Spinal cord (tissue), 10 donors: ENCODE results near the gene TSHR. TPM values are rescaled to one million over a fixed set of nuclear protein-coding genes. Genes with fewer than 3 reads are reported as not detected.
"Not testable (repeated sequence)": the region's sequence is repeated elsewhere in the genome, so short reads cannot be mapped to it uniquely, and the experiment has no call there.

Experiments
- DNase-seq, 6 donors: peaks; one replicate each; pipeline versions ENCODE4 v3.0.0 to v3.0.0-alpha.2; 2013 to 2015; ENCODE audit warnings: low spot score in 6 of 6, low read depth in 4 of 6
- H3K27ac ChIP-seq: one replicate; pipeline ENCODE4 v1.5.1; 2013; ENCODE audit warnings: low read depth, low read length, control low read depth
- H3K27me3 ChIP-seq: one replicate; pipeline ENCODE4 v1.6.1; 2013; ENCODE audit warnings: low read length; ENCODE audit not compliant: control insufficient read depth, insufficient read depth
- H3K36me3 ChIP-seq: one replicate; pipeline ENCODE4 v1.6.1; 2013; ENCODE audit warnings: low read length; ENCODE audit not compliant: control insufficient read depth, insufficient read depth
- H3K4me1 ChIP-seq: one replicate; pipeline ENCODE4 v1.6.1; 2013; ENCODE audit warnings: low read length; ENCODE audit not compliant: control insufficient read depth, insufficient read depth
- H3K4me3 ChIP-seq: one replicate; pipeline ENCODE4 v1.5.1; 2013; ENCODE audit warnings: low read depth, low read length, control low read depth
- H3K9me3 ChIP-seq: one replicate; pipeline ENCODE4 v1.6.1; 2013; ENCODE audit warnings: low read length; ENCODE audit not compliant: control insufficient read depth, insufficient read depth
- WGBS: methylation state at CpG from one replicate; pipeline ENCODE4 v1.1.5; 2013; ENCODE audit warnings: missing lambda C conversion rate; ENCODE audit not compliant: insufficient coverage; 5-methylcytosine and 5-hydroxymethylcytosine counted together
- polyA plus RNA-seq, 2 donors: library from polyadenylated mRNA; unstranded; fragments of 120-200 nt; gene quantifications; one replicate each; pipeline ENCODE4 v1.2.1, GENCODE V29; 2013; ENCODE audit not compliant: insufficient read length in 2 of 2
- total RNA-seq, 2 donors: library from RNA; depleted of rRNA in 1 of 2; stranded (reverse); fragments of 120-200 nt in 1 of 2; fragments of >200 nt in 1 of 2; gene quantifications; one replicate each; pipeline versions ENCODE4 v1.2.3 to v1.2.4, GENCODE V29; 2013 to 2014
- donor health status: healthy.

The TSHR gene
- total and polyA plus RNA-seq, 4 donors = 3.3 to 6.5 (median 4.8) TPM

DNA sequence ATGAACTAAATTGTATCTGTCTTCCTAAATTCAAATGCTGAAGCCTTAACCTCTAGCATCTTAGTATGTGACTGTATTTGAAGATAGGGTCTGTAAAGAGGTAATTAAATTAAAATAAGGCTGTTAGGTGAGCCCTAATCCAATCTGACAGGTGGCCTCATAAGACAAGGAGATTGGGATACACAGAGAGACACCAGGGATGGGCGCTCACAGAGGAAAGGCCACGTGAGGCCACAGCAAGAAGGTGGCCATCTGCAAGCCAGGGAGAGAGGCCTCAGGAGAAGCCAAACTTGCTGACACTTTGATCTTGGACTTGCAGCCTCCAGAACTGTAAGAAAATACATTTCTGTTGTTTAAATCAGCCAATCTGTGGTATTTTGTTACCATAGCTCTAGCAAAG lies 154.8 kb downstream of the TSHR start:
- Histone ChIP-seq H3K9me3 (no peaks in the 10 kb centered on the region), H3K4me3 (no peak overlapping the region), H3K27ac (no peak overlapping the region), H3K36me3 (no peaks in the 10 kb centered on the region), H3K4me1 (no peaks in the 10 kb centered on the region), H3K27me3 (no peaks in the 10 kb centered on the region)
- DNase-seq = no peak
- 87% methylated on average over 2 of the region's 2 CpGs for WGBS

DNA sequence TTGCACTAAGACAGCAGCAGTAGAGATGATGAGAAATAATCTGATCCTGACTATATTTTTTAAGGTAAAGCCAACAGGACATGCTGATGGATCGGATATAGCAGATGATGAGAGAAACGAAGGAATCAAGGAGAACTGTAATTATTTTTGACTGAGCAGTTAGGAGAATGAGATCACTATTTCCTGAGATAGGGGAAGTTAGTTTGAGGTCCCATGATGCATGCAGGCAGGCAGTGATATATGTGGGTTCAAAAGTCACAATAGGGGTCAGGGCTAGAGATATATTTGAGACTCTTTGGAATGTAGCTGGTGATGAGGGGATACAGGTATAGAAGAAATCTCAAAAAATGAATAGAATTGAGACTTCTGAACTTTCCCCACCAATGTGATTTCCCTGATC lies 157.8 kb downstream of the TSHR start:
- no peaks in the 10 kb centered on the region for H3K27me3 ChIP-seq
- WGBS = 93% methylated on average over 2 of the region's 2 CpGs

DNA sequence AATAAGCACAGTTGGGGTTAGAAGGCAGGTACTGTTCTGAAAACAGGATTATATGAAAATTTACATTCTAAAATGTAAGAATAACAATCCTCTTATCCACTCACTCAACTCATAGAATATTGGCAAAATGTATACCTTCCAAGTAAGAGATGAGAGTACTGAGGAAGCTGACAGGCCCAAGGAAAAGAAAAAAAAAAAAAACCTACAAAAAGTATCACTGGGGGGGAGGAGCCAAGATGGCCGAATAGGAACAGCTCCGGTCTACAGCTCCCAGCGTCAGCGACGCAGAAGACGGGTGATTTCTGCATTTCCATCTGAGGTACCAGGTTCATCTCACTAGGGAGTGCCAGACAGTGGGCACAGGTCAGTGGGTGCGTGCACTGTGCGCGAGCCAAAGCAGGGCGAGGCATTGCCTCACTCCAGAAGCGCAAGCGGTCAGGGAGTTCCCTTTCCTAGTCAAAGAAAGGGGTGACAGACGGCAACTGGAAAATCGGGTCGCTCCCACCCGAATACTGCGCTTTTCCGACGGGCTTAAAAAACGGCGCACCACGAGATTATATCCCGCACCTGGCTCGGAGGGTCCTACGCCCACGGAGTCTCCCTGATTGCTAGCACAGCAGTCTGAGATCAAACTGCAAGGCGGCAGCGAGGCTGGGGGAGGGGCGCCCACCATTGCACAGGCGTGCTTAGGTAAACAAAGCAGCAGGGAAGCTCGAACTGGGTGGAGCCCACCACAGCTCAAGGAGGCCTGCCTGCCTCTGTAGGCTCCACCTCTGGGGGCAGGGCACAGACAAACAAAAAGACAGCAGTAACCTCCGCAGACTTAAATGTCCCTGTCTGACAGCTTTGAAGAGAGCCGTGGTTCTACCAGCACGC lies 158.8 kb downstream of the TSHR start:
- not testable (repeated sequence) for H3K9me3 ChIP-seq, H3K27me3 ChIP-seq, DNase-seq, H3K27ac ChIP-seq, H3K36me3 ChIP-seq, H3K4me3 ChIP-seq, H3K4me1 ChIP-seq
- 90% methylated on average over 16 of the region's 34 CpGs for WGBS

More for the DNA sequence above, 157.8 kb downstream of the TSHR start:
- Histone ChIP-seq H3K9me3 (no peaks in the 10 kb centered on the region), H3K4me3 (no peak overlapping the region), H3K27ac (no peak overlapping the region), H3K4me1 (no peaks in the 10 kb centered on the region), H3K36me3 (no peaks in the 10 kb centered on the region)
- DNase-seq = no peak

GRCh38 chr14:81120501-81120900 lies 165.1 kb downstream of the TSHR start:
- Histone ChIP-seq H3K4me1 (no peaks in the 10 kb centered on the region), H3K27ac (no peak overlapping the region), H3K36me3 (no peaks in the 10 kb centered on the region), H3K9me3 (no peaks in the 10 kb centered on the region), H3K27me3 (no peaks in the 10 kb centered on the region), H3K4me3 (no peak overlapping the region)
- WGBS = no CpG with 5 or more reads among the region's 2 CpGs
- no peak for DNase-seq

DNA sequence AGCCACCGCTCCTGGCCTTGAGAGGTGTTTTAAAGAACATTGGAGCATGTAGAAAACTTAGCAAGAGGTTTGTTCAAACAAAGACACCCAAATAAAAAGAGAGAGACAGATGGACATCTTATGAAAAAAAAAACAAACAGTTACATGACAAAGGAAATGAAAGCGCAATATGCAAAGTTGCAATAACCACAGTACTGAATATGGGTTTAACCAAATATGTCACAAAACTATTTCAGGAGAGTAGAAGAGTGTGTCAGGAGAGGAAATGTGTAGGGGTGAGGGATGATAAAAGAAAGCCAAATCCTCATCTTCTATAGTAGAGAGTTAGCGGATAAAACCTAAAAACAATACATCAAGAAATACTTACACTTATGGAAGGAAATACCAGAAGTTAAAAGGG lies 166.9 kb downstream of the TSHR start:
- WGBS = no CpG with 5 or more reads among the region's 3 CpGs

DNA sequence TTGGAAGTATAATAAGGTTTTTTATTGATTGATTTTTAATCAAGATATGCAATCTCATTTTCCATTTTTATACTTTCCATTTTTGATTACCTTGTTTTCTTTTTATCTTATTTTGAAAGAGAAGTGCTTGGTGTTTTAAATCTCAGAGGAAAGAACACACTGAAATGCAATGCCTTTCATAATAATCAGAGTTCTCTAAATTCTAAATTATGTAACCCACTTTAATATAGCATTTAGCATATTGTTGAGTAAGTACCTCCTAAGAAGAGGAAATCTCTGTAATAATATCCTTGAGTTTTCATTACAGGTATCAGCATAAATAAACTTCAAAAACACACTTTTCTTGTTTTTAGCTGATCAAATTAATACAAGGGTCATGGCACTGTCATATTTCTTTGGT lies 168.4 kb downstream of the TSHR start:
- H3K9me3 ChIP-seq = no peaks in the 10 kb centered on the region
- no peaks in the 10 kb centered on the region for H3K36me3 ChIP-seq
- no peak for DNase-seq
- H3K27me3 ChIP-seq = no peaks in the 10 kb centered on the region
- no peaks in the 10 kb centered on the region for H3K4me1 ChIP-seq
- H3K27ac ChIP-seq = no peak overlapping the region
- H3K4me3 ChIP-seq = no peak overlapping the region

More for the DNA sequence above, 166.9 kb downstream of the TSHR start:
- H3K36me3 ChIP-seq = no peaks in the 10 kb centered on the region
- no peak overlapping the region for H3K27ac ChIP-seq
- no peaks in the 10 kb centered on the region for H3K4me1 ChIP-seq
- H3K9me3 ChIP-seq = no peaks in the 10 kb centered on the region
- no peaks in the 10 kb centered on the region for H3K27me3 ChIP-seq
- H3K4me3 ChIP-seq = no peak overlapping the region
- DNase-seq = no peak

GRCh38 chr14:81125536-81125935 lies 170.1 kb downstream of the TSHR start:
- 100% methylated on average over 4 of the region's 4 CpGs for WGBS
- Histone ChIP-seq H3K9me3 (no peaks in the 10 kb centered on the region), H3K27me3 (no peaks in the 10 kb centered on the region), H3K4me3 (no peak overlapping the region), H3K4me1 (no peaks in the 10 kb centered on the region), H3K36me3 (no peaks in the 10 kb centered on the region), H3K27ac (no peak overlapping the region)
- DNase-seq = no peak

DNA sequence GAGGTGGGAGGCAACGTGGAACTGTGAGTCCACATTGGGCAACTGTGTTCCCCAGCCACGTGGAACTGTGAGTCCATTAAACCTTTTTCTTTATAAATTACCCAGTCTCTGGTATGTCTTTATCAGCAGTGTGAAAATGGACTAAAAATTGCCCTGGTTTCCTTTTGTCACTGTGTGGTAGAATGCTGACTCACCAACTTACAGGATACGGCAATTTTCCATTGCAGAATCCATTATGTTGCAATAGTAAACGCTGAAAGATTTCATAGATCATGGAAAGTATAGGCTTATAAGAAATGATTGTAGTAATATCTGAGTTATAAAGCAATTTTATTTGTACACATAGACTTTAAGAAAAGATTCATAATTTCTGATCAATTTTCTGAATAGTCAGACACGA lies 172.4 kb downstream of the TSHR start:
- Histone ChIP-seq H3K36me3 (no peaks in the 10 kb centered on the region), H3K4me3 (no peak overlapping the region), H3K9me3 (no peaks in the 10 kb centered on the region), H3K27me3 (no peaks in the 10 kb centered on the region), H3K27ac (no peak overlapping the region), H3K4me1 (no peaks in the 10 kb centered on the region)
- DNase-seq = no peak
- WGBS = no CpG with 5 or more reads among the region's 5 CpGs

- no peaks in the 10 kb centered on the region for H3K4me1 ChIP-seq
- no peak overlapping the region for H3K27ac ChIP-seq
- no peaks in the 10 kb centered on the region for H3K27me3 ChIP-seq
- WGBS = 94% methylated on average over 1 of the region's 1 CpG
- H3K4me3 ChIP-seq = no peak overlapping the region
- no peak for DNase-seq
- H3K36me3 ChIP-seq = no peaks in the 10 kb centered on the region
- H3K9me3 ChIP-seq = no peaks in the 10 kb centered on the region
Observed at GRCh38 chr14:81129242-81129641, 173.8 kb downstream of the TSHR start.

DNA sequence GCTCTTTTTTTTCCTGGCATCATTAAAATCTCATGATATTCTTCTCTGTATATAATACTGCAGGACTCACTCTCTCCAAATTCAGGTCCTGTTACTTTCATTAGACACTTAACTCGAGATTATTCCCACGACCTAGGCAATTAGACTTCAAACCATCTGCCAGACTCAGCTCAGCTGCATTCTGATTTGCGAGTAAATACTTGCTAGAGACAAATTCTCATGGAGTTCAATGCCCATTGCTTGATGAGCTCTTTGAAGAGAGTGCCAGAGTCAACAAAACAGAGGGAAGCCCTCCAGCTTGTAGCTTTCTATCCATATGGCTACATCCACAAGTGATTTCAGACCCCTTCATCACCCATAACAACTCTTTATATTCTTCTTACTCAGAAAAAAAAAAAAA lies 177.0 kb downstream of the TSHR start:
- Histone ChIP-seq H3K36me3 (no peaks in the 10 kb centered on the region), H3K9me3 (peaks cover 6% of the 10 kb centered on the region), H3K4me1 (no peaks in the 10 kb centered on the region), H3K27me3 (no peaks in the 10 kb centered on the region), H3K27ac (peak overlapping the region; percentile 71), H3K4me3 (no peak overlapping the region)
- WGBS = 25% methylated on average over 2 of the region's 3 CpGs
- DNase-seq = peak; percentile 44 to 94 (median 65)
